ENCODE measurements around the gene MAP3K3. TPM values are rescaled to one million over a fixed set of nuclear protein-coding genes. Genes with fewer than 3 reads are reported as not detected.

Gene MAP3K3
- total and polyA plus RNA-seq, 9 of the 15 experiments (the other 6 are each of a cell fraction or from before 2014, with no cell fraction given), result 0.69 to 16.5 (median 12.1) TPM

- Histone ChIP-seq H3K27me3 (ENCODE audit: control insufficient read depth in 2 of 2, insufficient read depth in 2 of 2, low read length in 2 of 2) (no peaks in the 10 kb centered on the region), H3K9me3 (replicated peaks; ENCODE audit: control insufficient read depth, insufficient read depth, low read depth, low read length) (no peaks in the 10 kb centered on the region), H3K9ac (ENCODE audit: insufficient read depth in 1 of 2, low read depth in 2 of 2, low read length in 2 of 2) (no peak overlapping the region), H3K4me1 (replicated peaks in 1 of 2; ENCODE audit: control insufficient read depth in 2 of 2, insufficient read depth in 2 of 2, low read length in 2 of 2) (peaks cover 0 to 41% of the 10 kb centered on the region in 2 experiments; a peak in 2 of 5 replicates), H3K4me3 (no peak overlapping the region), H3K36me3 (ENCODE audit: control insufficient read depth, insufficient read depth, low read length) (peaks cover 16% of the 10 kb centered on the region; the same call in 1 of the 3 replicates), H3K79me2 (ENCODE audit: control insufficient read depth, insufficient read depth, low read length) (no peaks in the 10 kb centered on the region), H2AFZ (ENCODE audit: low read depth, low read length) (no peak overlapping the region), H3K27ac (ENCODE audit: extremely low read depth, low read depth, low read length) (no peak overlapping the region), H3K4me2 (ENCODE audit: insufficient read depth, low read length) (no peak overlapping the region), H4K20me1 (replicated peaks; ENCODE audit: control insufficient read depth, insufficient read depth, low read length) (peaks cover 7% of the 10 kb centered on the region), H3K9me1 (ENCODE audit: control insufficient read depth, insufficient read depth, low read length) (peaks cover 3% of the 10 kb centered on the region)
- POLR2A ChIA-PET, result interaction anchor here (0.8 kb wide), 1 partner anchor 14 kb away, joined by 3 read pairs; no protein-coding TSS in a partner anchor
- WGBS (ENCODE audit: insufficient coverage, low coverage, missing lambda C conversion rate), result 85% methylated on average over 6 of the region's 6 CpGs
- BruUV-seq (replicated peaks), result no TSS peak
- TF ChIP-seq PCBP2 (IDR thresholded peaks at IDR 0.05; ENCODE audit: low read depth, low read length, poor library complexity, severe bottlenecking), result no peak
- no peak for TF ChIP-seq CREBBP (IDR thresholded peaks at IDR 0.05; ENCODE audit: low read depth, low read length)
- TF ChIP-seq, protein P1, sequence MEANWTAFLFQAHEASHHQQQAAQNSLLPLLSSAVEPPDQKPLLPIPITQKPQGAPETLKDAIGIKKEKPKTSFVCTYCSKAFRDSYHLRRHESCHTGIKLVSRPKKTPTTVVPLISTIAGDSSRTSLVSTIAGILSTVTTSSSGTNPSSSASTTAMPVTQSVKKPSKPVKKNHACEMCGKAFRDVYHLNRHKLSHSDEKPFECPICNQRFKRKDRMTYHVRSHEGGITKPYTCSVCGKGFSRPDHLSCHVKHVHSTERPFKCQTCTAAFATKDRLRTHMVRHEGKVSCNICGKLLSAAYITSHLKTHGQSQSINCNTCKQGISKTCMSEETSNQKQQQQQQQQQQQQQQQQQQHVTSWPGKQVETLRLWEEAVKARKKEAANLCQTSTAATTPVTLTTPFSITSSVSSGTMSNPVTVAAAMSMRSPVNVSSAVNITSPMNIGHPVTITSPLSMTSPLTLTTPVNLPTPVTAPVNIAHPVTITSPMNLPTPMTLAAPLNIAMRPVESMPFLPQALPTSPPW (CRISPR knock-in tag; IDR thresholded peaks at IDR 0.05), result no peak
- no peak for TF ChIP-seq SMAD3 (CRISPR knock-in tag; conservative IDR thresholded peaks at IDR 0.05)
- TF ChIP-seq NFIX (CRISPR knock-in tag; IDR thresholded peaks at IDR 0.05; ENCODE audit: low read depth), result no peak
- TF ChIP-seq PTRF (tag; IDR thresholded peaks at IDR 0.05), result no peak
- no peak for TF ChIP-seq SIRT6 (IDR thresholded peaks at IDR 0.05; ENCODE audit: low read depth, low read length)
- no peak for TF ChIP-seq GABPB2 (CRISPR knock-in tag; conservative IDR thresholded peaks at IDR 0.05)
- no peak for TF ChIP-seq ZBTB1 (CRISPR knock-in tag; IDR thresholded peaks at IDR 0.05; ENCODE audit: borderline replicate concordance, low read depth)
- TF ChIP-seq CBX3 (IDR thresholded peaks at IDR 0.05; ENCODE audit: borderline replicate concordance in 1 of 2, low read length in 2 of 2), result no peak
- TF ChIP-seq ZC3H4 (CRISPR knock-in tag; IDR thresholded peaks at IDR 0.05; ENCODE audit: borderline replicate concordance), result no peak
- no peak for TF ChIP-seq MAZ (CRISPR knock-in tag; conservative IDR thresholded peaks at IDR 0.05 in 1 of 2, IDR thresholded peaks at IDR 0.05 in 1 of 2)
- no peak for TF ChIP-seq SMARCB1 (IDR thresholded peaks at IDR 0.05; ENCODE audit: insufficient read length, low read depth)
- TF ChIP-seq TARDBP (IDR thresholded peaks at IDR 0.05), result no peak
- TF ChIP-seq ARHGAP35 (IDR thresholded peaks at IDR 0.05; ENCODE audit: partially characterized antibody), result no peak
- no peak for TF ChIP-seq PHB2 (IDR thresholded peaks at IDR 0.05; ENCODE audit: low read depth)
- no peak for TF ChIP-seq ZNF134 (CRISPR knock-in tag; conservative IDR thresholded peaks at IDR 0.05)
- TF ChIP-seq, protein P2, sequence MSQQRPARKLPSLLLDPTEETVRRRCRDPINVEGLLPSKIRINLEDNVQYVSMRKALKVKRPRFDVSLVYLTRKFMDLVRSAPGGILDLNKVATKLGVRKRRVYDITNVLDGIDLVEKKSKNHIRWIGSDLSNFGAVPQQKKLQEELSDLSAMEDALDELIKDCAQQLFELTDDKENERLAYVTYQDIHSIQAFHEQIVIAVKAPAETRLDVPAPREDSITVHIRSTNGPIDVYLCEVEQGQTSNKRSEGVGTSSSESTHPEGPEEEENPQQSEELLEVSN (IDR thresholded peaks at IDR 0.05; ENCODE audit: borderline replicate concordance in 1 of 2, extremely low read depth in 1 of 2, insufficient read depth in 1 of 2, insufficient read length in 1 of 2, low read depth in 1 of 2, low read length in 1 of 2, poor library complexity in 1 of 2, severe bottlenecking in 1 of 2), result no peak
- TF ChIP-seq PTBP1 (IDR thresholded peaks at IDR 0.05; ENCODE audit: low read depth, low read length), result no peak
- CTCF ChIA-PET (ENCODE audit: low intra/inter-chr PET ratio), result interaction anchor here (1.7 kb wide), 1 partner anchor 271 kb away, joined by 5 read pairs; no protein-coding TSS in a partner anchor
- in situ Hi-C loops (cut with MboI) (no loop called here), intact Hi-C loops (cut with micrococcal nuclease) (loop anchor here (5.0 to 10.0 kb wide), 3 partner anchors 74 to 269 kb away; partner anchors contain the start of gene MAP3K3)
- DNase-seq (ENCODE audit: extremely low read depth in 1 of 4, low spot score in 3 of 4) (no peak), FAIRE-seq (no peak), ATAC-seq (no peak)
Measured at GRCh38 chr17:63695889-63696288, 73.7 kb downstream of the MAP3K3 start.
